T-cell (primary cell): ENCODE data around the gene AKAP12. TPM values are rescaled to one million over a fixed set of nuclear protein-coding genes. Genes with fewer than 3 reads are reported as not detected.

Source experiments
- ATAC-seq, 4 experiments: fragments of 200-7000 bp in 3 of 4; fragments of 150-1000 bp in 1 of 4; cut with Tn5 transposase; replicated peaks in 1 of 4; 1 replicate in 3 of 4; 2 replicates in 1 of 4; pipeline ENCODE4 v1.10.0; 2021; ENCODE audit warnings: moderate library complexity in 3 of 4, mild to moderate bottlenecking in 2 of 4, moderate number of reproducible peaks in 1 of 4
- CTCF ChIA-PET, 2 donors: fragments of 300-600 bp; sonication (Branson Sonifier 250); formaldehyde crosslinking; loops; one replicate each; lab custom pipeline; 2022; ENCODE audit warnings: antibody characterized with exemption in 2 of 2; lab: Charles Lee
- POLR2A ChIA-PET, 2 donors: fragments of 300-600 bp; sonication (Branson Sonifier 250); formaldehyde crosslinking; loops; one replicate each; lab custom pipeline; 2022; ENCODE audit warnings: antibody characterized with exemption in 2 of 2; lab: Charles Lee
- DNase-seq, 35 experiments: peaks; one replicate each; pipeline versions ENCODE4 v3.0.0 to v3.0.0-alpha.2; 2013 to 2023
- H3K27ac ChIP-seq: one replicate; pipeline ENCODE4 v1.5.1; 2013; ENCODE audit warnings: low read length
- H3K27me3 ChIP-seq, 2 experiments: replicated peaks in 1 of 2; 1 replicate in 1 of 2; 2 replicates in 1 of 2; pipeline versions ENCODE4 v1.6.1 to v1.7.0; 2013; ENCODE audit warnings: low read length in 1 of 2, mixed read lengths in 1 of 2; ENCODE audit not compliant: control insufficient read depth in 2 of 2, insufficient read depth in 2 of 2; ENCODE audit errors: extremely low read depth in 1 of 2
- H3K36me3 ChIP-seq, 2 donors: 1 replicate in 1 of 2; 2 replicates in 1 of 2; pipeline versions ENCODE4 v1.6.1 to v1.7.0; 2013; ENCODE audit warnings: low read length in 1 of 2; ENCODE audit not compliant: control insufficient read depth in 2 of 2, insufficient read depth in 1 of 2; ENCODE audit errors: extremely low read depth in 1 of 2
- H3K4me1 ChIP-seq, 2 experiments: 1 replicate in 1 of 2; 2 replicates in 1 of 2; pipeline versions ENCODE4 v1.6.1 to v1.7.0; 2013; ENCODE audit warnings: low read length in 2 of 2, mixed read lengths in 1 of 2; ENCODE audit not compliant: insufficient read depth in 2 of 2, control insufficient read depth in 1 of 2; ENCODE audit errors: extremely low read depth in 1 of 2
- H3K4me3 ChIP-seq, 2 donors: 1 replicate in 1 of 2; 2 replicates in 1 of 2; pipeline versions ENCODE4 v1.5.1 to v1.7.0; 2013; ENCODE audit warnings: mild to moderate bottlenecking in 2 of 2, low read length in 1 of 2, moderate library complexity in 1 of 2; ENCODE audit not compliant: control insufficient read depth in 1 of 2; ENCODE audit errors: extremely low read depth in 1 of 2
- H3K9me3 ChIP-seq: 2 replicates; pipeline ENCODE4 v1.7.0; 2013
- H3K27ac Mint-ChIP-seq, 2 donors: one replicate each; pipeline ENCODE4 v1.8.0; 2020 to 2021; ENCODE audit warnings: mild to moderate bottlenecking in 2 of 2, mixed read lengths in 2 of 2
- H3K27me3 Mint-ChIP-seq, 2 donors: one replicate each; pipeline ENCODE4 v1.8.0; 2021 to 2022; ENCODE audit warnings: mixed read lengths in 2 of 2
- H3K36me3 Mint-ChIP-seq: one replicate; pipeline ENCODE4 v1.8.0; 2021; ENCODE audit warnings: mixed read lengths
- H3K4me1 Mint-ChIP-seq, 3 donors: one replicate each; pipeline ENCODE4 v1.8.0; 2020 to 2022; ENCODE audit warnings: mixed read lengths in 3 of 3, mild to moderate bottlenecking in 1 of 3
- H3K4me3 Mint-ChIP-seq, 3 donors: one replicate each; pipeline ENCODE4 v1.8.0; 2020 to 2022; ENCODE audit warnings: mild to moderate bottlenecking in 3 of 3, mixed read lengths in 3 of 3, moderate library complexity in 3 of 3
- H3K9me3 Mint-ChIP-seq, 3 donors: one replicate each; pipeline ENCODE4 v1.8.0; 2020 to 2022; ENCODE audit warnings: mixed read lengths in 3 of 3
- WGBS: methylation state at CpG from one replicate; pipeline ENCODE4 v1.1.5; 2013; ENCODE audit warnings: missing lambda C conversion rate; ENCODE audit not compliant: insufficient coverage; 5-methylcytosine and 5-hydroxymethylcytosine counted together
- total RNA-seq, 35 experiments: library from RNA in 6 of 35; stranded (reverse) in 6 of 35; fragments of 120-200 nt in 1 of 35; gene quantifications; one replicate each; pipeline versions ENCODE4 v1.2.1 to v1.2.4 and lab custom pipeline; 2013 to 2026

AKAP12 gene
- total RNA-seq, 5 donors from 2014 or later (not counting 1 experiment from before 2014, with no cell fraction given), result 0.16 to 1.8 (median 1.2) TPM

DNA sequence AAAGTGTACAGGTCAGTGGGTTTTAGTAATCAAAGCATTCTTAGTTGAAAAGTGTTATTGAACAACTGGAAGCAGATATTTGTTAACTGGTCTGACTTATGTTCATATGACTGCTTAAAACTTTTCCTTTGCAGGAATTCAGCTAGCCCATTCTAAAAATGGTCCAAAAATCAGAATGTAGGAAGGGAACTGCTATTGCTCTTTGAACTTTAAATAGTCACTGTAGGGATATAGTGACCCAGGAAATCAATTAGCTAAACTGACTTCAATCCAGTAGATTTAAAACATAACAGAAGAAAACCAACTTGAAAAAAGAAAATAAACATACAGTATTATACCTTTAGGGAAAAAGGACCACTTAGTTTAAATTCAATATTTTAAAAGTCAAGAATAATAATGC lies 25.5 kb downstream of the AKAP12 start:
- Histone ChIP-seq H3K36me3 (no peaks in the 10 kb centered on the region), H3K27me3 (peaks cover 0 to 18% of the 10 kb centered on the region in 2 experiments), H3K4me3 (no peak overlapping the region), H3K9me3 (no peaks in the 10 kb centered on the region), H3K27ac (no peak overlapping the region), H3K4me1 (no peaks in the 10 kb centered on the region)
- Mint-ChIP-seq H3K4me1 (no peaks in the 10 kb centered on the region), H3K36me3 (no peaks in the 10 kb centered on the region), H3K27ac (no peak overlapping the region), H3K27me3 (peaks cover 16 to 21% of the 10 kb centered on the region in 2 donors), H3K4me3 (no peak overlapping the region), H3K9me3 (no peaks in the 10 kb centered on the region)
- CTCF ChIA-PET, result no interaction called here
- POLR2A ChIA-PET, result interaction anchor here in 1 of 2 donors (0.6 kb wide), 1 partner anchor 14 kb away, joined by 3 read pairs; no protein-coding TSS in a partner anchor
- ATAC-seq, result no peak
- DNase-seq, result no peak

DNA sequence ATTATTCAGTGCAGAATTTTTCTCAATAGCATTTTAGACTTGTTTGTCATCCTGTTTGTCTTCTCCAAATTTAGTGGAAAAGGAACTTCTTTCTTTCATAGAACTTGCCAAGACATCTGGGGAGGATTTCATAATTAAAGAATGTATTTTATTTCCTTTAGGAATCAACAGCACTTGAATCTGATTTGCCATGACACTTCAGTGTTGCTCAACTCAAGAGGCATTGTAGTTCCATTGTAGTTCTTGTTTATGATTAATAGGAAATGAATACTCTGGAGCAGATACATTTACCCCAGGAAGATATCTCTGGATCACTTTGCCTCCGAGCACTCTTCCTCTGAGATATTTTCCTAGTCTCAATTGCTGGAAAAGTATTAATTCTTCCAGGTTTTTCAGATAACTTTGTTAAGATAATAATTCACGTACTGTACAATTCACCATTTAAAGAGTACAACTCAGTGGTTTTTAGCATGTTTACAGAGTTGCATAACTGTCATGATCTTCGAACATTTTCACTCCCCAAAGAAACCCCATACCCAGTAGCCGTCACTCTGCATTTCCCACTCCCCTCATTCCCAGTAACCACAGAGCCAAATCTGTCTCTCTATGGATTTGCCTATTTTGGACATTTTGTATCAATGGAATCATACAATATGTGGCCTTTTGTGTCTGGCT lies 29.7 kb downstream of the AKAP12 start:
- no peak for DNase-seq
- POLR2A ChIA-PET, result no interaction called here
- no peak for ATAC-seq

DNA sequence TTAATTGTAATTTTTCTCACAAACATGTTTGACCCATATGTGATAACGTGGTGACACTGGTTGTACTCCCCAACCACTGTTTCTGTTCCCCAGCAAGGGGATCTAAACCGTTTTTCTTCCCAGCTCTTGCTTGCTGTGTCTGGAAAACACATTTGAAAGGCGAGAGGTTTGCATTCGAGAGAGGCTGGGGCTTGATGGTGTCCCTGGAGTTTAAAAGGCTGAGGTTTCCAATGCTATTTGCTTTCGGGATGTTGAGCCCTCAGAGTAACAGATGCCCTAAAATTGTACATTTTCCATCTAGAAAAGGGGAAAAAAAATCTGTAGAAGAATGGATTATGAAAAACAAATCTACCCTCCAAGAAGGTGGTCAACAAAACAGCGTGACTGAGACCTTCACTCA lies 35.4 kb downstream of the AKAP12 start:
- no peaks in the 10 kb centered on the region for H3K36me3 ChIP-seq
- H3K9me3 Mint-ChIP-seq, result no peaks in the 10 kb centered on the region
- no peaks in the 10 kb centered on the region for H3K4me1 Mint-ChIP-seq
- ATAC-seq, result no peak
- H3K27me3 ChIP-seq, result peaks cover 0 to 10% of the 10 kb centered on the region in 2 experiments
- H3K4me3 ChIP-seq, result no peak overlapping the region
- CTCF ChIA-PET, result no interaction called here
- no peaks in the 10 kb centered on the region for H3K36me3 Mint-ChIP-seq
- no peak for DNase-seq
- POLR2A ChIA-PET, result no interaction called here
- H3K27ac ChIP-seq, result no peak overlapping the region
- H3K27me3 Mint-ChIP-seq, result peaks cover 13 to 19% of the 10 kb centered on the region in 2 donors
- no peak overlapping the region for H3K4me3 Mint-ChIP-seq
- no peaks in the 10 kb centered on the region for H3K9me3 ChIP-seq
- WGBS, result 58% methylated on average over 4 of the region's 6 CpGs
- H3K27ac Mint-ChIP-seq, result no peak overlapping the region
- H3K4me1 ChIP-seq, result no peaks in the 10 kb centered on the region

More for the DNA sequence above, 29.7 kb downstream of the AKAP12 start:
- no peaks in the 10 kb centered on the region for H3K9me3 Mint-ChIP-seq
- Histone ChIP-seq H3K27ac (no peak overlapping the region), H3K36me3 (no peaks in the 10 kb centered on the region), H3K4me3 (no peak overlapping the region), H3K4me1 (no peaks in the 10 kb centered on the region), H3K9me3 (no peaks in the 10 kb centered on the region), H3K27me3 (peaks cover 0 to 10% of the 10 kb centered on the region in 2 experiments)
- WGBS, result no CpG with 5 or more reads among the region's 4 CpGs
- CTCF ChIA-PET, result no interaction called here
- H3K4me1 Mint-ChIP-seq, result no peaks in the 10 kb centered on the region
- no peaks in the 10 kb centered on the region for H3K36me3 Mint-ChIP-seq
- no peak overlapping the region for H3K4me3 Mint-ChIP-seq
- H3K27ac Mint-ChIP-seq, result no peak overlapping the region
- peaks cover 10 to 13% of the 10 kb centered on the region in 2 donors for H3K27me3 Mint-ChIP-seq

DNA sequence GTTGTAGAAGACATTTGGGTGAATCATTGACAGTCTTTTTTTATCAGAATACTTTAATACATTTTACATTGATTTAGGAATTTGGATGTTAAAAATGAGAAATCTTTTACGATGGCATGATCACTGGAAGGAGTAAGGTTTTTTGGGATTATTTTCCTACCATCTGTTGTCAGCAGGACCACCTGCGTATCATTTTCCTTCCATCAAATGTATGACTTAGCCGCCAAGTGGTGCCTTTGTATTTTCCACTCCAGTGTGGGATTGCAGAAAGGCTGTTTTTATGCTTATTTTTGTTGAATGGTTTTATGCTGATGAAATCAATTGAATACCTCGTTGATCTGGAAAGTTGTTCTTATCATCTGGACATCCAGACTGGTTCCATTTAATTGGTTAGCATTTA lies 35.8 kb downstream of the AKAP12 start:
- Mint-ChIP-seq H3K27ac (no peak overlapping the region), H3K4me1 (no peaks in the 10 kb centered on the region), H3K4me3 (no peak overlapping the region), H3K27me3 (peaks cover 14 to 19% of the 10 kb centered on the region in 2 donors), H3K36me3 (no peaks in the 10 kb centered on the region), H3K9me3 (no peaks in the 10 kb centered on the region)
- WGBS, result 71% methylated on average over 1 of the region's 4 CpGs
- Histone ChIP-seq H3K36me3 (no peaks in the 10 kb centered on the region), H3K4me3 (no peak overlapping the region), H3K27ac (no peak overlapping the region), H3K27me3 (peaks cover 0 to 10% of the 10 kb centered on the region in 2 experiments), H3K4me1 (no peaks in the 10 kb centered on the region), H3K9me3 (no peaks in the 10 kb centered on the region)
- ChIA-PET CTCF (no interaction called here), POLR2A (no interaction called here)
- DNase-seq, result no peak
- no peak for ATAC-seq

DNA sequence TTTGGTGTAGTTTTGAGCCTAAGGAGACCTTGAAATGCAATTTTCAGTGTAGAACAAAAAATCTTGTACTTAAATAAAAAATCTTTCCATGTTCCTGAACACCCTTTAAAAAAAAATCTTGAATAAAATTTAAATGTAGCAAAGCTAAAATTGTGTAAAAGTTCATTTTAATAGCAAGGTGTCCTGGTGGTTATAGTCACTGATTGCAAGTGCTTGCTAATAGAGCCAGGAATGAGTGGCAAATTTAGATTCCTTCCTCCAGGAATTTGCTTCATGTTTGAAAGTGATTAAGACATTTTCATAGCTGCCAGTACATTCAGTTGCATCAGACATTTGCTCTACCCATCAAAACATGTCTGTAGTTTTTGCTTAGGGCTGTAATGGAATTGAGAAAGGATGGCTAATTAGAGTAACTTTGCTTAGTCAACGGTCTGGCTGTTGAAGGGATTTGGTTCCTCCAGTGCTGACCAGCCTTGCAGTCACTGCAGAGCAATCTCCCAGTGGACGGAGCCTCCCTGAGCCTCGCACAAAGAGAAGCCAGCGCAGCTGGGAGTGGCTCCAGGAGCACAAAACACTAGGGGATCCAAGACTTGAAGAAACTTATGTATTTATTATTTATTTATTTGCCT lies 36.5 kb downstream of the AKAP12 start:
- no peak overlapping the region for H3K4me3 Mint-ChIP-seq
- H3K27me3 ChIP-seq, result peaks cover 0 to 9% of the 10 kb centered on the region in 2 experiments
- H3K36me3 Mint-ChIP-seq, result no peaks in the 10 kb centered on the region
- ChIA-PET CTCF (no interaction called here), POLR2A (no interaction called here)
- peaks cover 16 to 18% of the 10 kb centered on the region in 2 donors for H3K27me3 Mint-ChIP-seq
- DNase-seq (no peak), ATAC-seq (no peak)
- no peaks in the 10 kb centered on the region for H3K4me1 ChIP-seq
- H3K4me3 ChIP-seq, result no peak overlapping the region
- H3K9me3 ChIP-seq, result no peaks in the 10 kb centered on the region
- 33% methylated on average over 1 of the region's 4 CpGs for WGBS
- no peak overlapping the region for H3K27ac Mint-ChIP-seq
- H3K9me3 Mint-ChIP-seq, result no peaks in the 10 kb centered on the region
- H3K36me3 ChIP-seq, result no peaks in the 10 kb centered on the region
- no peaks in the 10 kb centered on the region for H3K4me1 Mint-ChIP-seq
- no peak overlapping the region for H3K27ac ChIP-seq

DNA sequence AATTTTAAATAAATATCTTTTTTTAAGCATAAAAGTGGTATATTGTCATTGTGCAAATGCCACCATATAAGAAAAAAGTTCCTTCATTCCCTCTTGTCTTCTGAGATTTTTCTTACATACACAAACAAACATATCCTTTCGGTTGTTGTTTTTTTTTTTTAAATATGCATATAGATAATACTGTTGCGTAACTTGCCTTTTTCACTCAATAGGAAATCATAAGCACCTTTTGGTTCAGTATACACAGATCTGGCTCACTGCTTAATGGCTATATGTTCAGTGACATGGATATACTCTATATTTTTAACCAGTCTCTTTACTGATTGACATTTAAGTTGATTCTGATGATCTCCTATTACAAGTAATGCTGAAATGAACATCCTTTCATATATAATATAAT lies 40.1 kb downstream of the AKAP12 start:
- Mint-ChIP-seq H3K27ac (no peak overlapping the region), H3K9me3 (no peaks in the 10 kb centered on the region), H3K4me3 (no peak overlapping the region), H3K4me1 (peaks cover 4 to 12% (median 8%) of the 10 kb centered on the region in 3 donors), H3K27me3 (peaks cover 20 to 25% of the 10 kb centered on the region in 2 donors), H3K36me3 (no peaks in the 10 kb centered on the region)
- WGBS, result no CpG with 5 or more reads among the region's 2 CpGs
- no peak for DNase-seq
- CTCF ChIA-PET, result interaction anchor here in 1 of 2 donors (0.7 kb wide), 1 partner anchor 892 kb away, joined by 4 read pairs; no protein-coding TSS in a partner anchor
- no peak for ATAC-seq
- Histone ChIP-seq H3K4me1 (no peaks in the 10 kb centered on the region), H3K27me3 (peaks cover 0 to 16% of the 10 kb centered on the region in 2 experiments), H3K36me3 (no peaks in the 10 kb centered on the region), H3K4me3 (no peak overlapping the region), H3K27ac (no peak overlapping the region), H3K9me3 (no peaks in the 10 kb centered on the region)
- POLR2A ChIA-PET, result interaction anchor here in 1 of 2 donors (0.7 kb wide), 1 partner anchor 24 kb away, joined by 3 read pairs; no protein-coding TSS in a partner anchor
